Smooth muscle cell (in vitro differentiated cells): ENCODE results near the gene TXNRD1. TPM values are rescaled to one million over a fixed set of nuclear protein-coding genes. Genes with fewer than 3 reads are reported as not detected.
"Not testable (repeated sequence)": the region's sequence is repeated elsewhere in the genome, so short reads cannot be mapped to it uniquely, and the experiment has no call there.

Experiments used
- DNase-seq: peaks from one replicate; lab custom pipeline; 2025; ENCODE audit not compliant: unreplicated experiment; lab: John Stamatoyannopoulos, UW
- H2AFZ ChIP-seq: fragments of 200-600 bp; sonication (generic); 2 replicates; pipeline ENCODE4 v1.6.0; 2016; ENCODE audit warnings: antibody characterized with exemption, low read depth, mild to moderate bottlenecking
- H3F3A ChIP-seq: fragments of 200-600 bp; sonication (generic); 2 replicates; pipeline ENCODE4 v1.6.0; 2017; ENCODE audit warnings: antibody characterized with exemption, low read depth
- H3K27ac ChIP-seq: fragments of 200-600 bp; sonication (generic); 2 replicates; pipeline ENCODE4 v1.5.1; 2016; ENCODE audit warnings: low read depth, mild to moderate bottlenecking
- H3K27me3 ChIP-seq: fragments of 200-600 bp; sonication (generic); 2 replicates; pipeline ENCODE4 v1.6.1; 2016; ENCODE audit warnings: low read depth, mild to moderate bottlenecking
- H3K36me3 ChIP-seq: fragments of 200-600 bp; sonication (generic); 2 replicates; pipeline ENCODE4 v1.5.1; 2016; ENCODE audit warnings: low read depth
- H3K4me1 ChIP-seq: fragments of 200-600 bp; sonication (generic); 2 replicates; pipeline ENCODE4 v1.5.1; 2016; ENCODE audit warnings: low read depth
- H3K4me2 ChIP-seq: fragments of 200-600 bp; sonication (generic); 2 replicates; pipeline ENCODE4 v1.6.0; 2016; ENCODE audit warnings: mild to moderate bottlenecking
- H3K4me3 ChIP-seq: fragments of 200-600 bp; sonication (generic); 2 replicates; pipeline ENCODE4 v1.5.1; 2016; ENCODE audit warnings: mild to moderate bottlenecking
- H3K79me2 ChIP-seq: fragments of 200-600 bp; sonication (generic); 2 replicates; pipeline ENCODE4 v1.6.0; 2016; ENCODE audit warnings: low read depth, mild to moderate bottlenecking
- H3K9ac ChIP-seq: fragments of 200-600 bp; sonication (generic); 2 replicates; pipeline ENCODE4 v1.6.0; 2016; ENCODE audit warnings: low read depth
- H3K9me3 ChIP-seq: fragments of 200-600 bp; sonication (generic); replicated peaks from 2 replicates; pipeline ENCODE4 v1.5.1; 2016; ENCODE audit warnings: low read depth
- H4K20me1 ChIP-seq: fragments of 200-600 bp; sonication (generic); 2 replicates; pipeline ENCODE4 v1.6.0; 2016; ENCODE audit warnings: low read depth
- CTCF ChIP-seq: fragments of 200-600 bp; sonication (generic); IDR thresholded peaks from 2 replicates; pipeline ENCODE4 v1.5.1; 2017; ENCODE audit warnings: borderline replicate concordance, mild to moderate bottlenecking, antibody characterized with exemption; ENCODE audit not compliant: insufficient read depth, poor library complexity, severe bottlenecking
- WGBS: methylation state at CpG from one replicate; pipeline ENCODE4 v1.1.7; 2016; ENCODE audit warnings: low lambda C conversion rate; 5-methylcytosine and 5-hydroxymethylcytosine counted together
- polyA plus RNA-seq: library from polyadenylated mRNA; unstranded; fragments of >200 nt; fragmentation: Nextera tagmentation; extraction: Ambion mirVana; gene quantifications from 2 replicates; pipeline ENCODE4 v1.2.1, GENCODE V29; 2016
- total RNA-seq: library from RNA; depleted of rRNA; stranded (reverse); fragments of >200 nt; gene quantifications from 2 replicates; pipeline ENCODE4 v1.2.3, GENCODE V29; 2014

Gene TXNRD1
- total and polyA plus RNA-seq, 2 experiments from 2014 or later: 31.1 to 61.7 TPM

- Histone ChIP-seq H3K79me2 (no peaks in the 10 kb centered on the region), H2AFZ (no peak overlapping the region), H3K9me3 (no peaks in the 10 kb centered on the region), H4K20me1 (no peaks in the 10 kb centered on the region), H3K4me2 (no peak overlapping the region), H3K4me1 (no peaks in the 10 kb centered on the region), H3K27ac (no peak overlapping the region), H3K4me3 (no peak overlapping the region), H3K27me3 (no peaks in the 10 kb centered on the region), H3K36me3 (peaks cover 40% of the 10 kb centered on the region), H3F3A (no peaks in the 10 kb centered on the region), H3K9ac (no peak overlapping the region)
- TF ChIP-seq CTCF: no peak
- 100% methylated on average over 1 of the region's 1 CpG for WGBS
- DNase-seq: no peak
Measured at GRCh38 chr12:104323899-104324298, 108.3 kb downstream of the TXNRD1 start.

GRCh38 chr12:104328278-104328677 is 112.7 kb downstream of the TXNRD1 start:
- H3K4me1 ChIP-seq, H3K4me3 ChIP-seq, H3K9ac ChIP-seq, H3K79me2 ChIP-seq, H3F3A ChIP-seq, H3K27ac ChIP-seq, H4K20me1 ChIP-seq, DNase-seq, H3K9me3 ChIP-seq, H3K27me3 ChIP-seq, H2AFZ ChIP-seq, H3K4me2 ChIP-seq: not testable (repeated sequence)
- WGBS: 94% methylated on average over 6 of the region's 6 CpGs
- peaks cover 18% of the 10 kb centered on the region for H3K36me3 ChIP-seq

- no peak overlapping the region for H3K9ac ChIP-seq
- WGBS: 100% methylated on average over 1 of the region's 1 CpG
- H3K27ac ChIP-seq: no peak overlapping the region
- H3K27me3 ChIP-seq: no peaks in the 10 kb centered on the region
- no peak overlapping the region for H3K4me2 ChIP-seq
- H3K79me2 ChIP-seq: no peaks in the 10 kb centered on the region
- H3K9me3 ChIP-seq: no peaks in the 10 kb centered on the region
- DNase-seq: no peak
- H3K36me3 ChIP-seq: peaks cover 18% of the 10 kb centered on the region
- no peaks in the 10 kb centered on the region for H3F3A ChIP-seq
- no peak overlapping the region for H2AFZ ChIP-seq
- H3K4me3 ChIP-seq: no peak overlapping the region
- H3K4me1 ChIP-seq: no peaks in the 10 kb centered on the region
- TF ChIP-seq CTCF: no peak
- no peaks in the 10 kb centered on the region for H4K20me1 ChIP-seq
Measured at GRCh38 chr12:104328790-104329189, 113.2 kb downstream of the TXNRD1 start.

GRCh38 chr12:104329707-104330532 is 114.3 kb downstream of the TXNRD1 start:
- Histone ChIP-seq H3K27me3 (no peaks in the 10 kb centered on the region), H3K9me3 (no peaks in the 10 kb centered on the region), H3K4me3 (no peak overlapping the region), H3K27ac (no peak overlapping the region), H4K20me1 (no peaks in the 10 kb centered on the region), H3K9ac (no peak overlapping the region), H3K4me2 (no peak overlapping the region), H3K79me2 (no peaks in the 10 kb centered on the region), H3K36me3 (peaks cover 18% of the 10 kb centered on the region), H3K4me1 (no peaks in the 10 kb centered on the region), H3F3A (no peaks in the 10 kb centered on the region), H2AFZ (no peak overlapping the region)
- no peak for TF ChIP-seq CTCF
- no peak for DNase-seq
- 92% methylated on average over 5 of the region's 5 CpGs for WGBS
